PFSK-1 (cell line): ENCODE results near the gene MYBPH.

Source experiments
- POLR2AphosphoS5 ChIP-seq: IDR thresholded peaks from 2 replicates; pipeline ENCODE4 v1.6.1; 2012; ENCODE audit warnings: low read depth, mild to moderate bottlenecking, control low read depth, low read length, moderate library complexity
- TAF1 ChIP-seq: IDR thresholded peaks from 2 replicates; pipeline ENCODE4 v1.6.1; 2012; ENCODE audit warnings: low read length, control low read depth, borderline replicate concordance; ENCODE audit not compliant: insufficient read depth

GRCh38 chr1:203148579-203148978 lies 27.0 kb downstream of the MYBPH start:
- TF ChIP-seq TAF1 = no peak
- no peak for TF ChIP-seq POLR2AphosphoS5
